H1 (cell line): ENCODE measurements around the gene TEKT5. TPM values are rescaled to one million over a fixed set of nuclear protein-coding genes. Genes with fewer than 3 reads are reported as not detected.

Experiments used
- CTCF ChIA-PET: fragments of 300-600 bp; sonication (Branson Sonifier 250); formaldehyde crosslinking; loops from one replicate; lab custom pipeline; 2021; ENCODE audit not compliant: partially characterized antibody; lab: Charles Lee
- POLR2A ChIA-PET: fragments of 300-600 bp; sonication (Branson Sonifier 250); formaldehyde crosslinking; loops from one replicate; lab custom pipeline; 2021; ENCODE audit warnings: inconsistent platforms; ENCODE audit not compliant: partially characterized antibody; lab: Charles Lee
- DNase-seq, 2 experiments: peaks; one replicate each; pipeline versions ENCODE4 v3.0.0 to v3.0.0-alpha.2; 2010 to 2022; ENCODE audit warnings: low spot score in 2 of 2, low read depth in 1 of 2, mixed read lengths in 1 of 2
- FAIRE-seq: peaks from 2 replicates; lab custom pipeline; 2011; peaks lifted over from hg19 to GRCh38; lab: Jason Lieb, UNC
- H2AFZ ChIP-seq: 2 replicates; pipeline ENCODE4 v1.8.1; 2012; ENCODE audit warnings: low read length, inconsistent platforms
- H2AK5ac ChIP-seq: 2 replicates; pipeline ENCODE4 v1.6.1; 2013; ENCODE audit warnings: low read depth, low read length
- H2BK120ac ChIP-seq: replicated peaks from 2 replicates; pipeline ENCODE3; 2013; ENCODE audit warnings: low read depth, low read length, inconsistent platforms
- H2BK12ac ChIP-seq: 2 replicates; pipeline ENCODE4 v1.6.1; 2013; ENCODE audit warnings: low read depth, low read length
- H2BK15ac ChIP-seq: 2 replicates; pipeline ENCODE4 v1.6.1; 2013; ENCODE audit warnings: low read length
- H2BK20ac ChIP-seq: 2 replicates; pipeline ENCODE4 v1.6.1; 2013; ENCODE audit warnings: low read length
- H2BK5ac ChIP-seq: 2 replicates; pipeline ENCODE4 v1.6.1; 2013; ENCODE audit warnings: low read depth, low read length
- H3K14ac ChIP-seq: 2 replicates; pipeline ENCODE4 v1.6.1; 2013; ENCODE audit warnings: inconsistent platforms; ENCODE audit not compliant: insufficient read length
- H3K18ac ChIP-seq: 2 replicates; pipeline ENCODE4 v1.6.1; 2013; ENCODE audit warnings: low read length; ENCODE audit errors: extremely low read depth
- H3K23ac ChIP-seq: 2 replicates; pipeline ENCODE4 v1.6.1; 2013; ENCODE audit warnings: inconsistent platforms; ENCODE audit not compliant: insufficient read length
- H3K23me2 ChIP-seq: 2 replicates; pipeline ENCODE4 v1.6.1; 2013; ENCODE audit warnings: low read depth, low read length
- H3K27ac ChIP-seq: 2 replicates; pipeline ENCODE4 v1.6.1; 2011; ENCODE audit warnings: low read depth, low read length, inconsistent platforms
- H3K27me3 ChIP-seq, 4 experiments: replicated peaks in 1 of 4; 1 replicate in 1 of 4; 2 replicates in 3 of 4; pipeline versions ENCODE4 v1.6.1 to v1.8.1; 2011 to 2013; ENCODE audit warnings: low read length in 3 of 4, mild to moderate bottlenecking in 3 of 4, inconsistent platforms in 2 of 4, mixed read lengths in 2 of 4, moderate library complexity in 1 of 4; ENCODE audit not compliant: control insufficient read depth in 3 of 4, insufficient read depth in 3 of 4; ENCODE audit errors: extremely low read depth in 1 of 4
- H3K36me3 ChIP-seq, 4 experiments: 2 replicates each; pipeline versions ENCODE4 v1.6.1 to v1.8.1; 2011 to 2013; ENCODE audit warnings: mild to moderate bottlenecking in 4 of 4, low read length in 3 of 4, moderate library complexity in 2 of 4, control low read depth in 1 of 4, inconsistent platforms in 1 of 4; ENCODE audit not compliant: insufficient read depth in 4 of 4, control insufficient read depth in 2 of 4
- H3K4ac ChIP-seq: replicated peaks from 2 replicates; pipeline ENCODE3; 2013; ENCODE audit warnings: low read length, low read depth, mixed read lengths, inconsistent platforms; ENCODE audit not compliant: insufficient read length
- H3K4me1 ChIP-seq, 4 experiments: replicated peaks in 1 of 4; 1 replicate in 1 of 4; 2 replicates in 3 of 4; pipeline versions ENCODE4 v1.6.1 to v1.8.1; 2011 to 2013; ENCODE audit warnings: low read length in 3 of 4, inconsistent platforms in 2 of 4, mixed read lengths in 1 of 4; ENCODE audit not compliant: insufficient read depth in 4 of 4, control insufficient read depth in 3 of 4
- H3K4me2 ChIP-seq, 2 experiments: 2 replicates each; pipeline versions ENCODE4 v1.6.1 to v1.8.1; 2011 to 2013; ENCODE audit warnings: low read depth in 2 of 2, low read length in 2 of 2, control low read depth in 1 of 2, inconsistent platforms in 1 of 2, mild to moderate bottlenecking in 1 of 2; ENCODE audit not compliant: insufficient read depth in 1 of 2
- H3K4me3 ChIP-seq, 4 experiments: fragments of 200-600, 300-600 bp in 1 of 4; sonication (generic), shearing (Covaris generic), sonication (Bioruptor Twin) in 1 of 4; 2 replicates each; pipeline versions ENCODE4 v1.5.1 to v1.8.1; 2011 to 2016; ENCODE audit warnings: low read length in 4 of 4, low read depth in 3 of 4, control low read depth in 2 of 4, inconsistent platforms in 2 of 4, mild to moderate bottlenecking in 2 of 4, mixed read lengths in 1 of 4, moderate library complexity in 1 of 4; ENCODE audit not compliant: insufficient read depth in 2 of 4; ENCODE audit errors: extremely low read depth in 1 of 4
- H3K56ac ChIP-seq: replicated peaks from 2 replicates; pipeline ENCODE3; 2013; ENCODE audit warnings: low read depth, mild to moderate bottlenecking, mixed read lengths, low read length, inconsistent platforms; ENCODE audit not compliant: insufficient read length
- H3K79me1 ChIP-seq: 2 replicates; pipeline ENCODE4 v1.6.1; 2013; ENCODE audit warnings: low read depth, low read length, control low read depth
- H3K79me2 ChIP-seq, 2 experiments: 2 replicates each; pipeline versions ENCODE4 v1.6.1 to v1.8.1; 2012 to 2013; ENCODE audit warnings: low read length in 2 of 2, mild to moderate bottlenecking in 2 of 2, inconsistent platforms in 1 of 2; ENCODE audit not compliant: insufficient read depth in 2 of 2, control insufficient read depth in 1 of 2
- H3K9ac ChIP-seq, 4 experiments: replicated peaks in 1 of 4; 1 replicate in 1 of 4; 2 replicates in 3 of 4; pipeline versions ENCODE4 v1.6.1 to v1.8.1; 2011 to 2013; ENCODE audit warnings: low read depth in 3 of 4, low read length in 3 of 4, control low read depth in 2 of 4, mild to moderate bottlenecking in 2 of 4, moderate library complexity in 2 of 4, inconsistent platforms in 1 of 4; ENCODE audit errors: extremely low read depth in 1 of 4
- H3K9me3 ChIP-seq, 2 experiments: 2 replicates each; pipeline versions ENCODE4 v1.6.1 to v1.8.1; 2012 to 2013; ENCODE audit warnings: mild to moderate bottlenecking in 2 of 2, moderate library complexity in 2 of 2, control low read depth in 1 of 2, inconsistent platforms in 1 of 2, low read depth in 1 of 2, low read length in 1 of 2, mixed read lengths in 1 of 2; ENCODE audit not compliant: insufficient read depth in 2 of 2
- H4K20me1 ChIP-seq, 2 experiments: replicated peaks in 1 of 2; 2 replicates each; pipeline versions ENCODE3 to v1.8.1; 2011 to 2013; ENCODE audit warnings: inconsistent platforms in 2 of 2, low read length in 2 of 2, mild to moderate bottlenecking in 1 of 2; ENCODE audit not compliant: insufficient read depth in 2 of 2, control insufficient read depth in 1 of 2
- H4K5ac ChIP-seq: 2 replicates; pipeline ENCODE4 v1.6.1; 2013; ENCODE audit warnings: low read length, low read depth, mixed read lengths, inconsistent platforms; ENCODE audit not compliant: insufficient read length
- H4K8ac ChIP-seq: 2 replicates; pipeline ENCODE4 v1.8.0; 2013; ENCODE audit warnings: mild to moderate bottlenecking, moderate library complexity, low read length, inconsistent platforms; ENCODE audit not compliant: insufficient read depth; ENCODE audit errors: extremely low read depth
- H4K91ac ChIP-seq: replicated peaks from 2 replicates; pipeline ENCODE3; 2013; ENCODE audit warnings: low read length, mixed read lengths, inconsistent platforms; ENCODE audit not compliant: insufficient read length
- CBX8 ChIP-seq: fragments of 300-800, 300-1000 bp; sonication (generic); IDR thresholded peaks from 2 replicates; pipeline ENCODE4 v1.7.1; 2016; ENCODE audit warnings: low read depth, low read length, borderline replicate concordance
- CTBP2 ChIP-seq: IDR thresholded peaks from 2 replicates; pipeline ENCODE4 v1.7.0; 2011; ENCODE audit warnings: borderline replicate concordance, mild to moderate bottlenecking, moderate library complexity, mixed read lengths, low read length; ENCODE audit not compliant: insufficient read depth, insufficient read length
- GABPA ChIP-seq: IDR thresholded peaks from 2 replicates; pipeline ENCODE4 v1.6.1; 2011; ENCODE audit warnings: mild to moderate bottlenecking, low read length, moderate library complexity, borderline replicate concordance; ENCODE audit not compliant: insufficient read depth
- JUND ChIP-seq: IDR thresholded peaks from 2 replicates; pipeline ENCODE4 v1.6.1; 2011; ENCODE audit warnings: mild to moderate bottlenecking, improper control_type of control experiment, low read length
- KDM5A ChIP-seq: fragments of 200-600 bp; IDR thresholded peaks from 2 replicates; pipeline ENCODE4 v1.7.1; 2012; ENCODE audit warnings: mild to moderate bottlenecking, low read length, inconsistent platforms, mixed read lengths
- MAFK ChIP-seq: IDR thresholded peaks from 2 replicates; pipeline ENCODE4 v1.6.1; 2012; ENCODE audit warnings: low read depth, mild to moderate bottlenecking, improper control_type of control experiment, low read length
- POLR2AphosphoS5 ChIP-seq: IDR thresholded peaks from 2 replicates; pipeline ENCODE4 v1.6.1; 2011; ENCODE audit warnings: low read depth, low read length
- RBBP5 ChIP-seq: IDR thresholded peaks from 2 replicates; pipeline ENCODE4 v1.7.1; 2012; ENCODE audit warnings: low read depth, mild to moderate bottlenecking, inconsistent platforms, low read length, moderate library complexity, borderline replicate concordance
- WGBS, 2 experiments: shearing (Covaris generic) in 1 of 2; methylation state at CpG; one replicate each; pipeline versions ENCODE4 v1.1.6 to v1.1.7; 2013 to 2015; ENCODE audit warnings: low lambda C conversion rate in 2 of 2, mixed read lengths in 2 of 2, inconsistent platforms in 1 of 2, low coverage in 1 of 2, missing lambda C conversion rate in 1 of 2; ENCODE audit not compliant: insufficient replicate concordance in 2 of 2, insufficient coverage in 1 of 2, insufficient read length in 1 of 2; ENCODE audit errors: extremely low coverage in 1 of 2, missing lambda C conversion rate in 1 of 2; 5-methylcytosine and 5-hydroxymethylcytosine counted together
- polyA plus RNA-seq, 7 experiments: library from polyadenylated mRNA; depleted of rRNA in 3 of 7; stranded (reverse) in 5 of 7; unstranded in 2 of 7; fragments of >200 nt in 5 of 7; fragments of 200-250 nt in 2 of 7; gene quantifications; 1 replicate in 5 of 7; 2 replicates in 1 of 7; 4 replicates in 1 of 7; pipeline versions ENCODE4 v1.2.1 to v1.2.3, GENCODE V29; 2011 to 2013; ENCODE audit warnings: missing spikeins in 2 of 7, mixed read lengths in 2 of 7
- total RNA-seq: library from RNA; stranded (reverse); fragmentation: NEBNext Ultra II Directional; extraction: Animal tissue kit (Norgen Biotek cat#: 25700); gene quantifications from 2 replicates; pipeline ENCODE4 v1.2.1, GENCODE V29; 2021
- TF ChIP-seq, protein P1 (sequence below): IDR thresholded peaks from 2 replicates; pipeline ENCODE4 v1.6.1; 2011; ENCODE audit warnings: low read depth, mild to moderate bottlenecking, low read length; ENCODE audit not compliant: insufficient read depth

Gene TEKT5
- total and polyA plus RNA-seq, 2 of the 8 experiments (the other 6 are each of a cell fraction or from before 2014, with no cell fraction given), result 0.95 TPM; not detected in 1

DNA sequence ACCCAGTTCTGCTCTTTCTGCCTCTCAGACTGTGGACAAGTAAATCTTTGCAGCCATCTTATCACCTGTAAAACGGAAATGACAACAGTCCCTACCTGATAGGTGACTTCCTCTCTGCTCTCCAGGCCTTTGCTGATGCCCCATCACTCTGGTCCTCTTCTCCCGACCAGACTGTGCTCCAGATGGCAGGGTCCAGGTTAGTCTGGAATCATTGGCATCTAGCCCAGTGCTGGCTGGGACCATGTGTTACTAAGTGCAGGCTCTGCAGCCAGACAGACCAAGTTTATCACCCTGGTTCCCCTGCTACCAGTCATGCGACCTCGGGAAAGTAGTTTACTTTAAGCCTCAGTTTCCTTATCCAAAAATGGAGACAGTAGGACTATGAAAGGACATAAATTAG, 47.1 kb upstream of the TEKT5 start:
- Histone ChIP-seq H3K79me1 (no peaks in the 10 kb centered on the region), H4K91ac (no peak overlapping the region), H3K36me3 (no peaks in the 10 kb centered on the region; a peak in 1 of 8 replicates), H3K27ac (no peak overlapping the region), H4K8ac (no peak overlapping the region), H2BK12ac (no peak overlapping the region), H4K20me1 (no peaks in the 10 kb centered on the region), H3K14ac (no peak overlapping the region), H3K79me2 (no peaks in the 10 kb centered on the region), H3K18ac (no peak overlapping the region), H2AFZ (no peak overlapping the region), H3K23ac (no peak overlapping the region), H2BK15ac (no peak overlapping the region), H3K56ac (no peak overlapping the region), H3K4me1 (peaks cover 0 to 4% (median 2%) of the 10 kb centered on the region in 4 experiments; a peak in 5 of 7 replicates), H2BK120ac (no peak overlapping the region), H3K4me2 (no peak overlapping the region), H3K9me3 (no peaks in the 10 kb centered on the region), H2BK5ac (no peak overlapping the region), H2BK20ac (no peak overlapping the region), H2AK5ac (no peak overlapping the region), H4K5ac (no peak overlapping the region), H3K4me3 (no peak overlapping the region), H3K4ac (no peak overlapping the region), H3K27me3 (no peaks in the 10 kb centered on the region), H3K9ac (no peak overlapping the region)
- POLR2A ChIA-PET, result no interaction called here
- WGBS, 2 experiments, result 84% methylated on average over 4 of the region's 4 CpGs; no CpG with 5 or more reads in 1 of the 2 experiments
- CTCF ChIA-PET, result interaction anchor here (3.0 kb wide), 1 partner anchor 221 kb away, joined by 12 read pairs; no protein-coding TSS in a partner anchor
- FAIRE-seq (no peak), DNase-seq (no peak)
- TF ChIP-seq CBX8 (no peak), KDM5A (no peak), JUND (no peak), GABPA (no peak), RBBP5 (no peak), MAFK (no peak), POLR2AphosphoS5 (no peak), CTBP2 (no peak)
- TF ChIP-seq, protein P1, sequence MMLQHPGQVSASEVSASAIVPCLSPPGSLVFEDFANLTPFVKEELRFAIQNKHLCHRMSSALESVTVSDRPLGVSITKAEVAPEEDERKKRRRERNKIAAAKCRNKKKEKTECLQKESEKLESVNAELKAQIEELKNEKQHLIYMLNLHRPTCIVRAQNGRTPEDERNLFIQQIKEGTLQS, result no peak
- TF ChIP-seq, all 59 proteins: peak for 0
- peaks cover 4% of the 10 kb centered on the region; the same call in 1 of the 2 replicates for H3K23me2 ChIP-seq
